GM12878 (cell line): ENCODE measurements around the gene ACTR8. TPM values are rescaled to one million over a fixed set of nuclear protein-coding genes. Genes with fewer than 3 reads are reported as not detected.
A peak's percentile ranks its signal among the peaks of the same experiment; 100 is the strongest.

Experiments used
- ATAC-seq: fragments of 200-7000 bp; cut with Tn5 transposase; 3 replicates; pipeline ENCODE4 v1.9.1; 2020; ENCODE audit warnings: mild to moderate bottlenecking, moderate library complexity
- BruUV-seq: library from RNA; stranded (reverse); fragments of 400-500 nt; replicated peaks from 2 replicates; lab custom pipeline; 2021; lab: Mats Ljungman, UMichigan
- CTCF ChIA-PET: fragments of 300-600 bp; sonication (Branson Sonifier 250); formaldehyde crosslinking; extraction: SDS; loops from one replicate; lab custom pipeline; 2021; ENCODE audit warnings: inconsistent platforms; lab: Yijun Ruan, JAX
- POLR2A ChIA-PET: fragments of 350-600 bp; formaldehyde crosslinking; extraction: SDS; loops from one replicate; lab custom pipeline; 2021; ENCODE audit warnings: inconsistent platforms; lab: Charles Lee
- RAD21 ChIA-PET: fragments of 300-600 bp; sonication (Branson Sonifier 250); formaldehyde crosslinking; loops from one replicate; lab custom pipeline; 2023; ENCODE audit warnings: antibody characterized with exemption; ENCODE audit not compliant: unreplicated experiment; lab: Charles Lee
- SMC1A ChIA-PET: fragments of 300-600 bp; sonication (Branson Sonifier 250); formaldehyde crosslinking; loops from one replicate; lab custom pipeline; 2023; ENCODE audit not compliant: unreplicated experiment, uncharacterized antibody; lab: Charles Lee
- DNase-seq: peaks from one replicate; pipeline ENCODE4 v3.0.0-alpha.2; 2011; ENCODE audit warnings: low read depth, low spot score
- FAIRE-seq: peaks from 3 replicates; lab custom pipeline; 2011; peaks lifted over from hg19 to GRCh38; lab: Jason Lieb, UNC
- H2AFZ ChIP-seq: 2 replicates; pipeline ENCODE4 v1.6.0; 2011; ENCODE audit warnings: low read depth, low read length, control low read depth; ENCODE audit not compliant: control insufficient read depth
- H3K27ac ChIP-seq: 2 replicates; pipeline ENCODE4 v1.5.1; 2011; ENCODE audit warnings: control low read depth; ENCODE audit not compliant: control insufficient read depth, insufficient read depth
- H3K27me3 ChIP-seq, 2 experiments: replicated peaks in 1 of 2; 2 replicates each; pipeline versions ENCODE4 v1.6.0 to v1.6.1; 2011; ENCODE audit warnings: low read length in 1 of 2; ENCODE audit not compliant: control insufficient read depth in 2 of 2, insufficient read depth in 2 of 2
- H3K36me3 ChIP-seq, 2 experiments: 2 replicates each; pipeline ENCODE4 v1.5.1; 2011; ENCODE audit warnings: low read length in 1 of 2; ENCODE audit not compliant: control insufficient read depth in 2 of 2, insufficient read depth in 2 of 2
- H3K4me1 ChIP-seq: 2 replicates; pipeline ENCODE4 v1.6.1; 2011; ENCODE audit warnings: mild to moderate bottlenecking, low read length, moderate library complexity, mixed read lengths; ENCODE audit not compliant: control insufficient read depth, insufficient read depth
- H3K4me2 ChIP-seq: 2 replicates; pipeline ENCODE4 v1.6.0; 2011; ENCODE audit warnings: control low read depth; ENCODE audit not compliant: control insufficient read depth, insufficient read depth
- H3K4me3 ChIP-seq: fragments of 200-600 bp; sonication (generic); 2 replicates; pipeline ENCODE4 v1.5.1; 2016
- H3K79me2 ChIP-seq: 2 replicates; pipeline ENCODE4 v1.6.0; 2011; ENCODE audit warnings: low read length; ENCODE audit not compliant: control insufficient read depth, insufficient read depth
- H3K9ac ChIP-seq: 2 replicates; pipeline ENCODE4 v1.8.0; 2011; ENCODE audit warnings: low read length, control low read depth, mixed read lengths; ENCODE audit not compliant: control insufficient read depth, insufficient read depth
- H3K9me3 ChIP-seq: replicated peaks from 3 replicates; pipeline ENCODE4 v1.5.1; 2011; ENCODE audit warnings: mild to moderate bottlenecking, low read length; ENCODE audit not compliant: control insufficient read depth, insufficient read depth
- H4K20me1 ChIP-seq: 2 replicates; pipeline ENCODE4 v1.6.0; 2011; ENCODE audit not compliant: control insufficient read depth, insufficient read depth
- IKZF1 ChIP-seq: fragments of 450-650 bp; conservative IDR thresholded peaks from 2 replicates; pipeline ENCODE4 v1.6.1; 2017; ENCODE audit warnings: antibody characterized with exemption, mild to moderate bottlenecking
- RB1 ChIP-seq: fragments of 450-650 bp; formaldehyde crosslinking; IDR thresholded peaks from 2 replicates; pipeline ENCODE4 v1.6.1; 2017; ENCODE audit warnings: mild to moderate bottlenecking, borderline replicate concordance
- RUNX3 ChIP-seq: IDR thresholded peaks from 2 replicates; pipeline ENCODE4 v1.6.1; 2012; ENCODE audit warnings: low read length, inconsistent platforms
- SIN3A ChIP-seq: IDR thresholded peaks from 2 replicates; pipeline ENCODE4 v1.6.1; 2012; ENCODE audit warnings: low read depth, low read length, improper control_type of control experiment
- SPI1 ChIP-seq: IDR thresholded peaks from 2 replicates; pipeline ENCODE4 v1.6.1; 2011; ENCODE audit warnings: low read depth, mild to moderate bottlenecking, low read length, moderate library complexity, borderline replicate concordance; ENCODE audit not compliant: insufficient read depth
- ZBED1 ChIP-seq: IDR thresholded peaks from 2 replicates; pipeline ENCODE4 v1.6.1; 2016; ENCODE audit warnings: borderline replicate concordance
- ZNF384 ChIP-seq: IDR thresholded peaks from 2 replicates; pipeline ENCODE4 v1.6.1; 2012; ENCODE audit warnings: low read depth, mild to moderate bottlenecking, low read length, improper control_type of control experiment, borderline replicate concordance
- WGBS: methylation state at CpG from one replicate; pipeline ENCODE4 v1.1.6; 2016; ENCODE audit warnings: low lambda C conversion rate; ENCODE audit not compliant: insufficient replicate concordance, insufficient coverage; ENCODE audit errors: missing lambda C conversion rate; 5-methylcytosine and 5-hydroxymethylcytosine counted together
- in situ Hi-C: fragments of 300-500 bp; cut with MboI; formaldehyde crosslinking; loops from 9 replicates; pipeline ENCODE4 v1.14.3; 2018; ENCODE audit warnings: mixed read lengths
- intact Hi-C: fragments of 100-400 bp; cut with micrococcal nuclease; formaldehyde crosslinking; loops from one replicate; pipeline ENCODE4 v1.14.2; 2022; ENCODE audit not compliant: unreplicated experiment
- polyA plus RNA-seq, 11 experiments: library from polyadenylated mRNA; depleted of rRNA in 4 of 11; unstranded in 6 of 11; stranded (reverse) in 5 of 11; fragments of >200 nt; fragmentation: Nextera tagmentation in 4 of 11; fragmentation: Illumina TruSeq in 1 of 11; extraction: Ambion mirVana in 4 of 11; extraction: Trizol in 1 of 11; gene quantifications; 1 replicate in 1 of 11; 2 replicates in 10 of 11; pipeline versions ENCODE4 v1.2.1 to v1.2.3, GENCODE V29; 2011 to 2016; ENCODE audit warnings: inconsistent platforms in 2 of 11, missing spikeins in 2 of 11, low read depth in 1 of 11
- total RNA-seq, 4 experiments: library from RNA; depleted of rRNA in 3 of 4; stranded (reverse); fragments of >200 nt in 3 of 4; fragmentation: Illumina TruSeq in 1 of 4; extraction: Trizol in 1 of 4; gene quantifications; 2 replicates each; pipeline versions ENCODE4 v1.2.1 to v1.2.3, GENCODE V29; 2013 to 2021
- TF ChIP-seq, protein P1 (sequence below): IDR thresholded peaks from 2 replicates; pipeline ENCODE4 v1.6.1; 2011; ENCODE audit warnings: low read depth, low read length, improper control_type of control experiment, borderline replicate concordance

The ACTR8 gene
- total and polyA plus RNA-seq, 10 of the 15 experiments (the other 5 are each of a cell fraction or from before 2014, with no cell fraction given) = 5.3 to 35.7 (median 26.4) TPM

- no peak for TF ChIP-seq SIN3A
- no peak for TF ChIP-seq RB1
- peak; percentile 45 for TF ChIP-seq IKZF1
- TF ChIP-seq SPI1 = peak; percentile 60; the same call in 1 of the 2 replicates
- no peak for TF ChIP-seq ZBED1
- TF ChIP-seq RUNX3 = peak; percentile 28; the same call in 1 of the 2 replicates
- TF ChIP-seq, all 136 proteins: peak for 3
- H3K27me3 ChIP-seq = no peaks in the 10 kb centered on the region
- ChIA-PET SMC1A (interaction anchor here (2.2 kb wide), 1 partner anchor 9 kb away, joined by 11 read pairs; no protein-coding TSS in a partner anchor), CTCF (interaction anchor here (0.9 to 1.4 kb wide), 3 partner anchors 12 to 147 kb away, joined by 3 to 4 read pairs (median 3); no protein-coding TSS in a partner anchor), POLR2A (interaction anchor here (0.5 to 1.5 kb wide), 4 partner anchors 10 to 192 kb away, joined by 3 to 6 read pairs (median 4); no protein-coding TSS in a partner anchor), RAD21 (no interaction called here)
- BruUV-seq = no TSS peak
- FAIRE-seq = peak; percentile 72
- H3K79me2 ChIP-seq = no peaks in the 10 kb centered on the region
- no peak overlapping the region for H3K27ac ChIP-seq
- peaks cover 0 to 7% of the 10 kb centered on the region in 2 experiments; a peak in 2 of 4 replicates for H3K36me3 ChIP-seq
- WGBS = 30% methylated on average over 7 of the region's 7 CpGs
- H3K4me2 ChIP-seq = no peak overlapping the region
- no peak overlapping the region for H3K4me3 ChIP-seq
- H3K4me1 ChIP-seq = peaks cover 14% of the 10 kb centered on the region
- H2AFZ ChIP-seq = no peak overlapping the region; the same call in 1 of the 2 replicates
- ATAC-seq = peak; percentile 57
- no peaks in the 10 kb centered on the region for H3K9me3 ChIP-seq
- DNase-seq = no peak
- in situ Hi-C loops = no loop called here
- no peaks in the 10 kb centered on the region for H4K20me1 ChIP-seq
- no peak overlapping the region for H3K9ac ChIP-seq
- intact Hi-C loops = no loop called here
These were observed 25.0 kb downstream of the ACTR8 start for GRCh38 chr3:53856964-53857363.

- Histone ChIP-seq H3K36me3 (no peaks in the 10 kb centered on the region), H4K20me1 (no peaks in the 10 kb centered on the region), H3K27ac (no peak overlapping the region), H3K9me3 (no peaks in the 10 kb centered on the region), H3K4me1 (peaks cover 5% of the 10 kb centered on the region), H3K4me2 (no peak overlapping the region), H3K27me3 (no peaks in the 10 kb centered on the region), H3K9ac (no peak overlapping the region), H3K4me3 (no peak overlapping the region), H2AFZ (no peak overlapping the region), H3K79me2 (no peaks in the 10 kb centered on the region; the same call in none of the 2 replicates)
- DNase-seq = no peak
- ChIA-PET CTCF (interaction anchor here (1.4 to 1.7 kb wide), 2 partner anchors 12 to 30 kb away, joined by 3 to 5 read pairs; no protein-coding TSS in a partner anchor), SMC1A (interaction anchor here (1.4 to 1.7 kb wide), 4 partner anchors 30 to 117 kb away, joined by 3 to 6 read pairs (median 4); no protein-coding TSS in a partner anchor), POLR2A (no interaction called here), RAD21 (no interaction called here)
- BruUV-seq = no TSS peak
- WGBS = 74% methylated on average over 5 of the region's 5 CpGs
- FAIRE-seq = no peak
- ATAC-seq = no peak
- intact Hi-C loops (no loop called here), in situ Hi-C loops (no loop called here)
- TF ChIP-seq ZNF384 = no peak
- TF ChIP-seq, protein P1, sequence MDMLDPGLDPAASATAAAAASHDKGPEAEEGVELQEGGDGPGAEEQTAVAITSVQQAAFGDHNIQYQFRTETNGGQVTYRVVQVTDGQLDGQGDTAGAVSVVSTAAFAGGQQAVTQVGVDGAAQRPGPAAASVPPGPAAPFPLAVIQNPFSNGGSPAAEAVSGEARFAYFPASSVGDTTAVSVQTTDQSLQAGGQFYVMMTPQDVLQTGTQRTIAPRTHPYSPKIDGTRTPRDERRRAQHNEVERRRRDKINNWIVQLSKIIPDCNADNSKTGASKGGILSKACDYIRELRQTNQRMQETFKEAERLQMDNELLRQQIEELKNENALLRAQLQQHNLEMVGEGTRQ = no peak
These were observed 31.1 kb downstream of the ACTR8 start for GRCh38 chr3:53850895-53851294.
